Measurements from ENCODE around the gene CHD9NB.

Gene CHD9NB

DNA sequence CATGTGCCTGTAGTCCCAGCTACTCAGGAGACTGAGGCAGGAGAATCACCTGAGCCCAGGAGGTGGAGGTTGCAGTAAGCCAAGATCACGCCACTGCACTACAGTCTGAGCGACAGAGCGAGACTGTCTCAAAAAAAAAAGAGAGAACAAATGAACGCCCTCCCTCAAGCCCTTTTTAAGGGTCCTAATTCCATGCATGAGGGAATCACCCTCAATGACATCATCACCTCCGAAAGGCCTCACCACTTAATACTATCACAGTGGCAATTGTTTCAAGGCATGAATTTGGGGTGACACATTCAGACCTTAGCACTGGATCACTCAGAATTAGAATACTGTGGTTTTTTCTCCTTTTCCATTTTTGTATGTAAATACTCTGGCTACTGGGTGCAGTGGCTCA, 57.8 kb downstream of the CHD9NB start:
- no peak for TF ChIP-seq ZNF274 (IDR thresholded peaks at IDR 0.05; ENCODE audit: low read depth, low read length)

GRCh38 chr16:52993179-52993578, 59.5 kb downstream of the CHD9NB start:
- no peak overlapping the region for H3K4me3 ChIP-seq (ENCODE audit: low read length)
- no peak for TF ChIP-seq ZNF274 (IDR thresholded peaks at IDR 0.05; ENCODE audit: low read depth, low read length)

More for the DNA sequence above, 57.8 kb downstream of the CHD9NB start:
- H3K4me3 ChIP-seq (ENCODE audit: low read length), result no peak overlapping the region

- H3K4me3 ChIP-seq (ENCODE audit: low read length), result no peak overlapping the region
- TF ChIP-seq ZNF274 (IDR thresholded peaks at IDR 0.05; ENCODE audit: low read depth, low read length), result no peak
Observed at GRCh38 chr16:52991572-52991971, 61.1 kb downstream of the CHD9NB start.

Data from GM08714 (cell line).